T47D (cell line): ENCODE data around the gene EZH2.

ENCODE experiments used
- DNase-seq, 2 experiments: peaks; one replicate each; pipeline versions ENCODE4 v3.0.0 to v3.0.0-alpha.2; 2011 to 2012; ENCODE audit warnings: low read depth in 1 of 2, low spot score in 1 of 2
- JUND ChIP-seq: IDR thresholded peaks from 2 replicates; pipeline ENCODE4 v1.6.1; 2012; ENCODE audit warnings: low read depth
- in situ Hi-C: cut with HindIII; loops from 2 replicates; pipeline ENCODE4 v1.10.0; 2016; ENCODE audit warnings: low sequenced_read_pairs, low pct_unique_long_range_greater_than_20kb

The EZH2 gene

DNA sequence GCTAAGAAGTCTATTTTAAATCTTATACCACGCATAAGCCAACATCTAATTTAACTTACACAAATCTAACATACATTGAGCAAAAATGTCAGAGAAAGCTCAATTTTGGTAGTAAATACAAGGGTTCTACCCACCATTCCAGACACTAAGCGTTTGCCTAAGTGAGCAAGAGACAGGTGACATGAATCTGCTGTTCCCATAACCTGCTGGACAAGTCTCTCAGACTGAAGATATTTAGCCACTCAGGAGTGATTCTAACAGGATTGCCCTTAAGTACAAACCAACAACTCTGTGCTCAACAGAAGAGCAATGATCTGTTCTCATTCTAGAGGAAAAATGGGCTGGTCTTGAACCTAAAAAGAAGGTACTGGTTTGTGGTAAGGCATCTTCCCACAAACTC is 18.8 kb downstream of the EZH2 start:
- in situ Hi-C loops: no loop called here
- DNase-seq: peak in 1 of 2 experiments; percentile 79
- TF ChIP-seq JUND: no peak

DNA sequence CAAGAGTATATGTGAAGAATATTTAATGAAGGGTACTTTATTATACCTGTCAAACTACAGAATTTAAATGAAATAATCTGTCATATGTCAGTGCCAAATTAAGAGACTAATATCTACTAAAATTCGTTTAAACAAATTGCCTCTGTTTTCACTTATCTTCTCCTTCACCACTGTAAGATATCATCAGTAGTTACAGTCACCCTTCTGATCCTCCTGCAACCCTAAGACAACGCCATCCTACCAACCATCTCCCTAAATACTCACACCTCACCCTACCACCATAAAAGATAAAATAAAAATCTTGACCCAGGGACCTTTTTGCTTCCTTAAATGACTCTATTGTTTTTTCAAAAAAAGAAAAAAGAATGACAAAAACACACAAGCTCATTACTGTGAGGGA is 20.8 kb downstream of the EZH2 start:
- TF ChIP-seq JUND: no peak
- in situ Hi-C loops: no loop called here
- DNase-seq: no peak

- TF ChIP-seq JUND: no peak
- in situ Hi-C loops: no loop called here
- DNase-seq: no peak
Measured at GRCh38 chr7:148862481-148862880, 21.6 kb downstream of the EZH2 start.

DNA sequence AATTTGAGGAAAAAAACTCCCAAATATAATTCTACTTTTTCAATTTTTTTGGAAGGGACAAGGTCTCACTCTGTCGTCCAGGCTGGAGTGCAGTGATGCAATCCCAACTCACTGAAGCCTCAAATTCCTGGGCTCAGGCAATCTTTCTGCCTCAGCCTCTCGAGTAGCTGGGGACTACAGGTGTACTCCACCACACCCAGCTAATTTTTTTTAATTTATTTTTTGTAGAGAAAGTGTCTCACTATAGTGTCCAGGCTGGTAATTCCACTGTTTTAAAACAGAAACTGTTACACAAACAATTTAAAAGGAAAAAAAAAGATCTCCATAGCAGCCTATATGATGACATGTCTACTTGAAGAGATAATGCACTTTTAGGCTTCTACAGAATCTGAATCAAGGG is 25.6 kb downstream of the EZH2 start:
- in situ Hi-C loops: no loop called here
- no peak for TF ChIP-seq JUND

GRCh38 chr7:148856891-148857290 is 27.2 kb downstream of the EZH2 start:
- in situ Hi-C loops: no loop called here
- TF ChIP-seq JUND: no peak
- no peak for DNase-seq

More for the DNA sequence above, 25.6 kb downstream of the EZH2 start:
- DNase-seq: no peak

- no peak for DNase-seq
- in situ Hi-C loops: no loop called here
Measured at GRCh38 chr7:148856578-148856881, 27.6 kb downstream of the EZH2 start.

GRCh38 chr7:148854983-148855382 is 29.1 kb downstream of the EZH2 start:
- in situ Hi-C loops: no loop called here
- DNase-seq: no peak
- TF ChIP-seq JUND: no peak

More at GRCh38 chr7:148856578-148856881, 27.6 kb downstream of the EZH2 start:
- TF ChIP-seq JUND: no peak

- TF ChIP-seq JUND: no peak
- DNase-seq: no peak
- in situ Hi-C loops: no loop called here
Measured at GRCh38 chr7:148852272-148852671, 31.8 kb downstream of the EZH2 start.

DNA sequence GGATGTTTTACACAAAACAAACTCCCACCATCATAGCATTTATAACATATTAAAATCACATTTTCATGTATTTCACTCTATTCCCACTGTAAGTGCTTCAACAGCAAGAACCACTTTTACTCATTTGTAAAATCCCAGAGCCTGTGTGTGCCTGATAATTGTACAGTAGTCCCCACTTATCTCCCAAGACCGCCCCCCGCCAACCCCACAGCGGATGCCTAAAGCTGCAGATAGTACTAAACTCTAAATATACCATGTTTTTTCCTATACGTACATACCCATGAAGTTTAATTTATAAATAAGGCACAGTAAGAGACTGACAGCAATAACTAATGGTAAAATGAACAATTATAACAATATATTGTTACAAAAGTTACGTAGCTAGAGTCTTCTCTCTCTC is 33.5 kb downstream of the EZH2 start:
- DNase-seq: no peak
- in situ Hi-C loops: no loop called here
- TF ChIP-seq JUND: no peak

GRCh38 chr7:148849393-148850098 is 34.5 kb downstream of the EZH2 start:
- TF ChIP-seq JUND: no peak
- in situ Hi-C loops: no loop called here
- DNase-seq: no peak

DNA sequence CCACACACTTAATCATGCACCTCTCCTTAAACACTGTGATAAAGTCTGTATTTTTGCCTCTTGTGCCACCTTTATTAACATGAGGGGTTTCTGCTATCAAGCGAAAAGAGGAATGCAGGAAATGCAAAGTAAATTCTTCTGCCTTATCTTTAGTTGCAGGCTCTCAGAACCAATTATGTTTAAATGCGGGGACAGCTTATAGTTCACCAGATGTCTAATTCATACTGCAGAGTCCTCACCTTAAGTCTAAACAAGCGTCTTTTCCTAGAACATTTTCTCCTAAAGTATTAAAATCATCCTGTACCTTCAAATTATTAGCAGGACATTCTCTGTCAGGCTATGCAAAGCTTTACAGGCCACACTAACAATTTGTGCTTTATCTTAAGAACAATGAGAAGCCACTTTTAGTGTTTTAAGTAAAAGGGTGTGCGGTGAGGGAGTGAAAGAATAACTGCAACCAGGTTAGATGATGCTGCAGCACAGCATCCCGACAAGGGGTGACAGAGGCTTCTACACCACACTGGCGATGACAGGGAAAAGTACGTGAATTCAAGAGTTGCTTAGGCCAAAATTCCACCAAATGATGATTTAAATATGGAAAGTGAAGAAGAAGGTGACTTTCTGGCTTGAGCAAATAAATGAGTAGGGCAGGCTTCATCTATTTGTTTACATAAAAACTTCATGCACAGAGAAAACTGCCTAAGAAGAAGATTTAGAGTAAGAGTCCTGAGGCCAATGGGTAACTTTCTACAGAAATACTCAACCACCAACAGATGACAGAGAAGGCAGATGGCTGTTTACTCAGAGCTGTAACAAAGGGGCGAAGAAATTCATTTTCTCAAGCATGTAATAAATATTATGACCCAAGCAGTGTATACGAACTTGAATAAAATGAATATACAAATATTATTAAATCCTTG is 36.0 kb downstream of the EZH2 start:
- in situ Hi-C loops: no loop called here
- no peak for DNase-seq
- no peak for TF ChIP-seq JUND

DNA sequence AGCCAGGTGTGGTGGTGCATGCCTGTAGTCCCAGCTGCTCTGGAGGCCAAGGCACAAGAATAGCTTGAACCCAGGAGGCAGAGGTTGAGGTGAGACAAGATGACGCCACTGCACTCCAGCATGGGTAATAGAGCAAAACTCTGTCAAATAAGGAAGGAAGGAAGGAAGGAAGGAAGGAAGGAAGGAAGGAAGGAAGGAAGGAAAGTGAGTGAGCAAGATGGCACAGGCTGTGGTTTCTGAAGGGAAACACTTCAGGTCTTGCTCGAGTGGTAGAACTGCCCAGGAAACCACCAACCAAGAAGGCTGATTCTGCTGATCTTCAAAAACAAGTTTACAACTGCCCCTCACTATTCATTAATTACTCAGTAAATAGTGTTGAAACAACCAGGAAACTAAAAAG is 45.2 kb downstream of the EZH2 start:
- no peak for DNase-seq
- TF ChIP-seq JUND: no peak
- in situ Hi-C loops: no loop called here

- no peak for DNase-seq
- in situ Hi-C loops: no loop called here
- no peak for TF ChIP-seq JUND
Measured at GRCh38 chr7:148835854-148836253, 48.2 kb downstream of the EZH2 start.

DNA sequence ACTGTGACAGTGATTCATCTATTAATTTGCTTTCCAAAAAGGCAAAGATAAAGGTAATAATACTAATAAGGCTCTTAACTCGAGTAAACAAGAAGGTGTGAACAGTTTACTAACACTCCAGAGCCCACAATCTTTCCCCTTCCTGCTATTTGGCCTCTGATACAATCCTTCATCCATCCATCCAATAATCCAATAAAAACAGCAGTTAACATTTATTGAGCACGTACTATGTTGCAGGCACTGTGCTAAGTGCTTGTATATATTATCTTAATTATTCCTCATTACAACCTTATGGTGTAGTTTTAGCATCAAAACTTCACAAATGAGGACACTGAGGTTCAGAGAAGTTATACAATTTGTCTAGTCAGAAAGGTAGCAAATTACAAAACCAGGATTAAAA is 49.5 kb downstream of the EZH2 start:
- no peak for DNase-seq
- no peak for TF ChIP-seq JUND
- in situ Hi-C loops: no loop called here
